RWPE1 (cell line): ENCODE measurements around the gene SHC1.
"Not testable (repeated sequence)": the region's sequence is repeated elsewhere in the genome, so short reads cannot be mapped to it uniquely, and the experiment has no call there.

Source experiments
- CTCF ChIA-PET: fragments of 350-600 bp; sonication (Branson Sonifier 250); formaldehyde crosslinking; extraction: SDS; loops from one replicate; lab custom pipeline; 2021; lab: Yijun Ruan, JAX
- POLR2A ChIA-PET: fragments of 400-600 bp; formaldehyde crosslinking; extraction: SDS; loops from one replicate; lab custom pipeline; 2020; ENCODE audit warnings: antibody characterized with exemption; ENCODE audit not compliant: low non-redundant PET; lab: Yijun Ruan, JAX
- DNase-seq: peaks from one replicate; pipeline ENCODE4 v3.0.0; 2012; ENCODE audit warnings: low spot score
- H3K27ac ChIP-seq: fragments of 450-650 bp; 2 replicates; pipeline ENCODE4 v1.5.1; 2017
- CTCF ChIP-seq: fragments of 450-650 bp; conservative IDR thresholded peaks from 2 replicates; pipeline ENCODE4 v1.5.1; 2017; ENCODE audit warnings: low read depth, mild to moderate bottlenecking

The SHC1 gene

GRCh38 chr1:154983776-154984466 is 13.4 kb upstream of the SHC1 start:
- ChIA-PET CTCF (interaction anchor here (0.6 to 1.1 kb wide), 8 partner anchors 11 to 424 kb away, joined by 3 to 7 read pairs (median 4); partner anchors contain the start of gene PYGO2), POLR2A (interaction anchor here (0.7 to 1.6 kb wide), 4 partner anchors 9 to 19 kb away, joined by 4 to 8 read pairs (median 4); partner anchors contain the start of genes LENEP and SHC1)
- peak; percentile 18; the same call in 1 of the 2 replicates for TF ChIP-seq CTCF
- no peak for DNase-seq
- peak overlapping the region; percentile 91 for H3K27ac ChIP-seq

DNA sequence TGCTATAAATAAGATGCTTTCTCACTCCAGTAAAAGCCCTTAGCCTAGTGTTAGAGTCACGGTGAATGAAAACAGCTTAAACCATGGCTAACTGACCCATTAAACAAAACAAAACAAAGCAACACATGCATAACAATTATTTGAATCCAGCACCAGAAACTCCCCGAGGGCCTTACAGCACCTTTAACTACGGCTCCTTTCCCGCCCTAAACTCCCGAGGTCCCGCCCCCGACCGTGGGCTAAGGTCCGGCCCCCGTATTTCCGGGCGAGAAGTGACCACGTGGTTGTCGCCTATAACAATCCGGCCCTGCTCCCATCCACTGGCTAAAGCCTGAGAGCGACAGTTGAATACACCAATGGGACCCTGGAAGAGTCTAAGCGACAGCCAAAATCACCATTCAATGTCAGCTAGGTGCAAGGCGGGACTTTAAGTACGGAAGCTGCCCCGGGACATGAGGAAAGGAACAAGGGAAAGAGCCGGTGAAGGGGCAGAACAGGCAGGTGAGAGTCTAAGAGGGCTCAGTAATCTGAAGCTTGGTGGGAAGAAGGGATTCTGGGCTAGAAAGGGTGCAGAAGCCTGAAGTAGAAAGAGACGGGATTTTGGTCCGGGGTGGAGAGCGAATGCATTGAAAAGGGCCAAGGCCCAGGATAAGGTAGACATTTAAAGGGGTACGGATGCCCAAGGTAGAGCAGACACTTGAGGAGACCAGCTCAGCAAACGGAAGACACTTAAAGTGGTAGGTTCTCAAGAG is 12.5 kb upstream of the SHC1 start, which contains the start of gene FLAD1:
FLAD1 (plus strand) TSS at position 448 of the 752 bp plus-strand sequence. CDS start 351 bp downstream, outside the sequence.
- no peak for TF ChIP-seq CTCF
- ChIA-PET POLR2A (interaction anchor here (0.7 to 1.6 kb wide), 3 partner anchors 9 to 18 kb away, joined by 4 to 5 read pairs (median 4); partner anchors contain the start of gene SHC1), CTCF (interaction anchor here (0.6 to 0.8 kb wide), 3 partner anchors 17 to 79 kb away, joined by 3 to 6 read pairs (median 4); no protein-coding TSS in a partner anchor)
- peak; percentile 99 for DNase-seq
- H3K27ac ChIP-seq = peak within 1 kb of the TSS; percentile 91

DNA sequence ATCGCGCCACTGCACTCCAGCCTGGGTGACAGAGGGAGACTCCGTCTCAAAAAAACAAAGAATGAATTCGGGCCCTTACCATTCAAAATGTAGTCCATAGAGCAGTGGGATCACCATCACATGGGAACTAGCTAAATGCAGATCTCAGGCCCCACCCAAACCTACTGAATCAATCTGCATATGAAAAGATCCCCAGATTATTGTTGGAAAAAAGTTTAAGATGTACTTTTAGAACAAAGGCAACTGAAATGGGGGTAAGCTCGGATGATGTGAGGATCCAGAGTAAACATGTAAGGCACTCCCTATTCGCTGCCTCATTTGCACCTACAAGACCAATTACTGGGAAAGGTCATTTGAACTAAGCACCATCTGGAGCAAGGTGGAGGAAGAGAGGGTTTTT is 11.8 kb upstream of the SHC1 start:
- ChIA-PET CTCF (no interaction called here), POLR2A (interaction anchor here (0.6 kb wide), 1 partner anchor 13 kb away, joined by 3 read pairs; no protein-coding TSS in a partner anchor)
- no peak for DNase-seq
- peak overlapping the region; percentile 72 for H3K27ac ChIP-seq
- TF ChIP-seq CTCF = no peak

DNA sequence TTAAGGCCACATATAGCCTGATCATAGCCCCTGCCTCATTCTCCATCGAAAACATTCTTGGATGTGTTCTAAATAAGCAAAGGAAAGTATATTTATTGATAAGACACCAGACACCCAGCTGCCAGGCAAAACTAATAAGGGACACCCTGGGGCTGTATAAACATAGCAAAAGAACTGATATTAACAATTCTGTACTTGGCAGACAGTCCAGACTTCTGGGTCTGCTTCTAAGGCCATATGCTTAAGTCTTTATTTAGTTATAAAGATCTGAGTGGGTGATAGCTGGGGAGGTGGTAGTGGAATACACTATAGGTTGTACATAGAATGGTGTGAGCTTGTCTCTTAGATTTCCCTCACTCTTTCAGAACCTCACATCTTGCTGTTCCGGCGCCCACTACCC is 7.8 kb upstream of the SHC1 start:
- no peak overlapping the region for H3K27ac ChIP-seq
- CTCF ChIA-PET = no interaction called here
- no peak for TF ChIP-seq CTCF
- POLR2A ChIA-PET = no interaction called here
- no peak for DNase-seq

GRCh38 chr1:154977762-154978161 is 7.2 kb upstream of the SHC1 start:
- CTCF ChIA-PET, DNase-seq, POLR2A ChIA-PET, H3K27ac ChIP-seq: not testable (repeated sequence)

- TF ChIP-seq CTCF = no peak
- H3K27ac ChIP-seq = peak overlapping the region; percentile 100
- ChIA-PET POLR2A (no interaction called here), CTCF (interaction anchor here (0.7 to 1.1 kb wide), 2 partner anchors 42 to 97 kb away, joined by 3 to 4 read pairs; no protein-coding TSS in a partner anchor)
- DNase-seq = no peak
Observed at GRCh38 chr1:154975409-154976059, 5.0 kb upstream of the SHC1 start.
